PC-9 (cell line): Measurements from ENCODE around the gene DRG2.

Source experiments
- EZH2 ChIP-seq: fragments of 200-600 bp; sonication (generic); IDR thresholded peaks from 2 replicates; pipeline ENCODE4 v1.8.0; 2017; ENCODE audit warnings: antibody characterized with exemption, low read depth
- TF ChIP-seq, protein P1 (sequence below): fragments of 200-600 bp; sonication (generic); conservative IDR thresholded peaks from 2 replicates; pipeline ENCODE4 v1.6.1; 2017; ENCODE audit warnings: mixed run types, antibody characterized with exemption, mild to moderate bottlenecking, moderate library complexity

DNA sequence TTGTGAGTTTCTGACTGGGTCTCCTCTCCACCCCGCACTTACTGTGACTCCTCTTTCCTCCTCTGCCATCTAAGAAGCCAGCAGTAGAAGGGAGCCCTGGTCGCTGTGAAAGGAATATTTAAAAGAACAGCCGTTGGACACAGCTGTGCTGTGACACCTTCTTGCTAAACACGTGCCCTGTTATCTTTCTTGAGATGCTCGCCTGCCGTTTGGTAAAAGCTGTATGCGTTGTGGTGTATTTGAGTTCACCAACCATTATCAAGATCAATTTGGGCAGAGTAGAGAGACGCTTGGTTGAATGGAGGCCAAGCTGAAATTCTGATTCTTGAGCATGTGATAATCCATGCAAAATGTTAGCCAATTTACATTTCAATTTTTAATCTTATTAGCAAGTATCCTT lies 44.8 kb upstream of the DRG2 start:
- TF ChIP-seq, protein P1, sequence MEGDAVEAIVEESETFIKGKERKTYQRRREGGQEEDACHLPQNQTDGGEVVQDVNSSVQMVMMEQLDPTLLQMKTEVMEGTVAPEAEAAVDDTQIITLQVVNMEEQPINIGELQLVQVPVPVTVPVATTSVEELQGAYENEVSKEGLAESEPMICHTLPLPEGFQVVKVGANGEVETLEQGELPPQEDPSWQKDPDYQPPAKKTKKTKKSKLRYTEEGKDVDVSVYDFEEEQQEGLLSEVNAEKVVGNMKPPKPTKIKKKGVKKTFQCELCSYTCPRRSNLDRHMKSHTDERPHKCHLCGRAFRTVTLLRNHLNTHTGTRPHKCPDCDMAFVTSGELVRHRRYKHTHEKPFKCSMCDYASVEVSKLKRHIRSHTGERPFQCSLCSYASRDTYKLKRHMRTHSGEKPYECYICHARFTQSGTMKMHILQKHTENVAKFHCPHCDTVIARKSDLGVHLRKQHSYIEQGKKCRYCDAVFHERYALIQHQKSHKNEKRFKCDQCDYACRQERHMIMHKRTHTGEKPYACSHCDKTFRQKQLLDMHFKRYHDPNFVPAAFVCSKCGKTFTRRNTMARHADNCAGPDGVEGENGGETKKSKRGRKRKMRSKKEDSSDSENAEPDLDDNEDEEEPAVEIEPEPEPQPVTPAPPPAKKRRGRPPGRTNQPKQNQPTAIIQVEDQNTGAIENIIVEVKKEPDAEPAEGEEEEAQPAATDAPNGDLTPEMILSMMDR, result no peak
- no peak for TF ChIP-seq EZH2
